ENCODE data around the gene COA7.

The COA7 gene

GRCh38 chr1:52674497-52675384 is 23.4 kb downstream of the COA7 start:
- Histone ChIP-seq H3K4me3 (no peak overlapping the region), H3K4me1 (no peaks in the 10 kb centered on the region), H3K9me3 (no peaks in the 10 kb centered on the region), H3K27me3 (ENCODE audit: low read depth) (no peaks in the 10 kb centered on the region), H3K36me3 (replicated peaks) (no peaks in the 10 kb centered on the region)
- in situ Hi-C loops (cut with MboI; ENCODE audit: low sequenced_read_pairs) = loop anchor here (25.0 kb wide), 2 partner anchors 262 to 787 kb away; partner anchors contain the start of genes NRDC, ORC1 and PRPF38A
- no peak for DNase-seq (ENCODE audit: low spot score in 2 of 2)

GRCh38 chr1:52673513-52673912 is 24.6 kb downstream of the COA7 start:
- Histone ChIP-seq H3K4me3 (no peak overlapping the region), H3K9me3 (no peaks in the 10 kb centered on the region), H3K27me3 (ENCODE audit: low read depth) (no peaks in the 10 kb centered on the region), H3K4me1 (no peaks in the 10 kb centered on the region), H3K36me3 (replicated peaks) (no peaks in the 10 kb centered on the region)
- DNase-seq (ENCODE audit: low spot score in 2 of 2) = no peak
- in situ Hi-C loops (cut with MboI; ENCODE audit: low sequenced_read_pairs) = no loop called here

GRCh38 chr1:52672946-52673345 is 25.2 kb downstream of the COA7 start:
- in situ Hi-C loops (cut with MboI; ENCODE audit: low sequenced_read_pairs) = no loop called here
- H3K36me3 ChIP-seq (replicated peaks) = no peaks in the 10 kb centered on the region
- H3K27me3 ChIP-seq (ENCODE audit: low read depth) = no peaks in the 10 kb centered on the region
- no peak for DNase-seq (ENCODE audit: low spot score in 2 of 2)
- H3K9me3 ChIP-seq = no peaks in the 10 kb centered on the region
- H3K4me1 ChIP-seq = no peaks in the 10 kb centered on the region
- H3K4me3 ChIP-seq = no peak overlapping the region

- H3K4me1 ChIP-seq = no peaks in the 10 kb centered on the region
- DNase-seq (ENCODE audit: low spot score in 2 of 2) = no peak
- H3K36me3 ChIP-seq (replicated peaks) = no peaks in the 10 kb centered on the region
- in situ Hi-C loops (cut with MboI; ENCODE audit: low sequenced_read_pairs) = no loop called here
- no peaks in the 10 kb centered on the region for H3K9me3 ChIP-seq
- H3K27me3 ChIP-seq (ENCODE audit: low read depth) = no peaks in the 10 kb centered on the region
- no peak overlapping the region for H3K4me3 ChIP-seq
Measured at GRCh38 chr1:52670604-52671003, 27.5 kb downstream of the COA7 start.

- in situ Hi-C loops (cut with MboI; ENCODE audit: low sequenced_read_pairs) = no loop called here
Measured at GRCh38 chr1:52669696-52670095, 28.5 kb downstream of the COA7 start.

GRCh38 chr1:52668711-52669110 is 29.4 kb downstream of the COA7 start:
- Histone ChIP-seq H3K36me3 (replicated peaks) (no peaks in the 10 kb centered on the region), H3K27me3 (ENCODE audit: low read depth) (no peaks in the 10 kb centered on the region), H3K9me3 (no peaks in the 10 kb centered on the region), H3K4me3 (no peak overlapping the region), H3K4me1 (no peaks in the 10 kb centered on the region)
- no peak for DNase-seq (ENCODE audit: low spot score in 2 of 2)
- in situ Hi-C loops (cut with MboI; ENCODE audit: low sequenced_read_pairs) = no loop called here

More at GRCh38 chr1:52669696-52670095, 28.5 kb downstream of the COA7 start:
- no peak for DNase-seq (ENCODE audit: low spot score in 2 of 2)
- no peaks in the 10 kb centered on the region for H3K27me3 ChIP-seq (ENCODE audit: low read depth)
- H3K36me3 ChIP-seq (replicated peaks) = no peaks in the 10 kb centered on the region
- no peaks in the 10 kb centered on the region for H3K9me3 ChIP-seq
- no peak overlapping the region for H3K4me3 ChIP-seq
- no peaks in the 10 kb centered on the region for H3K4me1 ChIP-seq

- Histone ChIP-seq H3K4me1 (peaks cover 3% of the 10 kb centered on the region), H3K27me3 (ENCODE audit: low read depth) (no peaks in the 10 kb centered on the region), H3K36me3 (replicated peaks) (no peaks in the 10 kb centered on the region), H3K9me3 (no peaks in the 10 kb centered on the region), H3K4me3 (no peak overlapping the region)
- no peak for DNase-seq (ENCODE audit: low spot score in 2 of 2)
- in situ Hi-C loops (cut with MboI; ENCODE audit: low sequenced_read_pairs) = no loop called here
Measured at GRCh38 chr1:52667984-52668383, 30.2 kb downstream of the COA7 start.

GRCh38 chr1:52667290-52667689 is 30.9 kb downstream of the COA7 start:
- H3K4me1 ChIP-seq = peaks cover 7% of the 10 kb centered on the region
- no peak for DNase-seq (ENCODE audit: low spot score in 2 of 2)
- H3K9me3 ChIP-seq = no peaks in the 10 kb centered on the region
- no peaks in the 10 kb centered on the region for H3K36me3 ChIP-seq (replicated peaks)
- no peak overlapping the region for H3K4me3 ChIP-seq
- in situ Hi-C loops (cut with MboI; ENCODE audit: low sequenced_read_pairs) = no loop called here
- no peaks in the 10 kb centered on the region for H3K27me3 ChIP-seq (ENCODE audit: low read depth)

- in situ Hi-C loops (cut with MboI; ENCODE audit: low sequenced_read_pairs) = no loop called here
- Histone ChIP-seq H3K9me3 (no peaks in the 10 kb centered on the region), H3K36me3 (replicated peaks) (no peaks in the 10 kb centered on the region), H3K27me3 (ENCODE audit: low read depth) (no peaks in the 10 kb centered on the region), H3K4me1 (peaks cover 10% of the 10 kb centered on the region), H3K4me3 (no peak overlapping the region)
- DNase-seq (ENCODE audit: low spot score in 2 of 2) = no peak
Measured at GRCh38 chr1:52665006-52665941, 32.9 kb downstream of the COA7 start.

DNA sequence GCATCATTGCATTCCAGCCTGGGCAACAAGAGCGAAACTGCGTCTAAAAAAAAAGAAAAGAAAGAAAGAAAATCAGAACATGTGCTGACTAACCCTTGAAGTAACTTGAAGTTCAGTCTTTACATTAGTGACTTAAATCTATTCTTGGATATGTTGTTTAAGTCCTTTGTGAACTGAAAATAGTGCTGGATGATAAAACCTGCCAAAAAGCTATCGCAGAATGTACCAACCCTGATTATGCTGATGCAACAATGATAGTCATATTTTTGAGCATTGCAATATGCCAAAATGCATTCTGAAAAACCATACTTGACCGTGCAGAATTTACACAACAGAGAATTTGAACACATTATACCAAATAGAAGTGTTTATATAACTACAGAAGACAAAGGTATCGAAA is 34.4 kb downstream of the COA7 start:
- no peak for DNase-seq (ENCODE audit: low spot score in 2 of 2)
- Histone ChIP-seq H3K4me1 (peaks cover 10% of the 10 kb centered on the region), H3K36me3 (replicated peaks) (no peaks in the 10 kb centered on the region), H3K9me3 (no peaks in the 10 kb centered on the region), H3K4me3 (no peak overlapping the region), H3K27me3 (ENCODE audit: low read depth) (no peaks in the 10 kb centered on the region)
- in situ Hi-C loops (cut with MboI; ENCODE audit: low sequenced_read_pairs) = no loop called here

GRCh38 chr1:52662645-52663313 is 35.4 kb downstream of the COA7 start:
- Histone ChIP-seq H3K9me3 (no peaks in the 10 kb centered on the region), H3K27me3 (ENCODE audit: low read depth) (no peaks in the 10 kb centered on the region), H3K36me3 (replicated peaks) (no peaks in the 10 kb centered on the region), H3K4me3 (peak overlapping the region; percentile 0; the same call in 1 of the 2 replicates), H3K4me1 (peaks cover 10% of the 10 kb centered on the region)
- in situ Hi-C loops (cut with MboI; ENCODE audit: low sequenced_read_pairs) = no loop called here
- peak; percentile 87 to 96 for DNase-seq (ENCODE audit: low spot score in 2 of 2)

DNA sequence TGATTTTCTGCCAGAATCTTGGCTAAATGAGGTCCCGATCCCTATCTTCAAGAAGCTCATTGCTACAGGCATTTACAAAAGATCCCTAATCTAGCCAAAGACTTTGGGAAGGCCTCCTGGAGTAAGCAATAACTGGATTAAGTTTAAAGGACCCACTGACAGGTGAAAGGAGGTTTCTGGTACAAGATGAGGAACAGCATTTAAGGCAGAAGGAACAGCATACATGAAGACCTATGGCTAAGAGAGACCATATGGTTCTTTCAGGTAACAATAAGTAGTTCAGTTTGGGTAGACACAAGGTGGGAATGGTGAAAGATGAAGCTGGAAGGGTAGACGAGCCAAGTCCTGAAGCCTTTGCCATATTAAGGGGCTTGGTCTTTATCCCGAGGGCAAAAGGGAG is 37.3 kb downstream of the COA7 start:
- no peak overlapping the region for H3K4me3 ChIP-seq

GRCh38 chr1:52659851-52660596 is 38.1 kb downstream of the COA7 start:
- Histone ChIP-seq H3K36me3 (replicated peaks) (no peaks in the 10 kb centered on the region), H3K4me3 (no peak overlapping the region), H3K27me3 (ENCODE audit: low read depth) (no peaks in the 10 kb centered on the region), H3K4me1 (peaks cover 10% of the 10 kb centered on the region), H3K9me3 (no peaks in the 10 kb centered on the region)
- in situ Hi-C loops (cut with MboI; ENCODE audit: low sequenced_read_pairs) = no loop called here
- no peak for DNase-seq (ENCODE audit: low spot score in 2 of 2)

More for the DNA sequence above, 37.3 kb downstream of the COA7 start:
- DNase-seq (ENCODE audit: low spot score in 2 of 2) = no peak
- in situ Hi-C loops (cut with MboI; ENCODE audit: low sequenced_read_pairs) = no loop called here
- Histone ChIP-seq H3K9me3 (no peaks in the 10 kb centered on the region), H3K4me1 (peaks cover 10% of the 10 kb centered on the region), H3K36me3 (replicated peaks) (no peaks in the 10 kb centered on the region), H3K27me3 (ENCODE audit: low read depth) (no peaks in the 10 kb centered on the region)

Data from HAP-1 (cell line).